PC-9 (cell line): ENCODE results near the gene DIP2C.

ENCODE experiments used
- EZH2 ChIP-seq: fragments of 200-600 bp; sonication (generic); IDR thresholded peaks from 2 replicates; pipeline ENCODE4 v1.8.0; 2017; ENCODE audit warnings: antibody characterized with exemption, low read depth
- TF ChIP-seq, protein P1 (sequence below): fragments of 200-600 bp; sonication (generic); conservative IDR thresholded peaks from 2 replicates; pipeline ENCODE4 v1.6.1; 2017; ENCODE audit warnings: mixed run types, antibody characterized with exemption, mild to moderate bottlenecking, moderate library complexity

DNA sequence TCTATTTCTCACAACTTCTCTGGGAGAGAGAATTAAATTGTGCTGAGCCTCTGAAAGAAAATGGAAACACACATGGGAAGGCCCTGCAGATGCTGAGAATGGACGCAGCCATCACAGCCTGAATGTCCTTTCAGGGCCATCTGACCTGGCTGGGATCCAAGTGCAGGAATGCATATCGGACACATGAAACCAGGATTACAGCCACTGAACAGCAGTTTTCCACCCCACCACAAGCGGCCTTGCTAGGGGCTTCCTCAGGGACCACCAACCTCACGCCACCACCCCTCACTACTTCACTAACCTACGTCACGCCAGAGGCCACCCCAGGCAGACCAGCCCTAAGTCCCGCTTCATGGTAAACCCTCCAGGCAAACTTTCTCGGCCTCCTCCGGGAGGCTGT, 103.3 kb downstream of the DIP2C start:
- no peak for TF ChIP-seq EZH2
- TF ChIP-seq, protein P1, sequence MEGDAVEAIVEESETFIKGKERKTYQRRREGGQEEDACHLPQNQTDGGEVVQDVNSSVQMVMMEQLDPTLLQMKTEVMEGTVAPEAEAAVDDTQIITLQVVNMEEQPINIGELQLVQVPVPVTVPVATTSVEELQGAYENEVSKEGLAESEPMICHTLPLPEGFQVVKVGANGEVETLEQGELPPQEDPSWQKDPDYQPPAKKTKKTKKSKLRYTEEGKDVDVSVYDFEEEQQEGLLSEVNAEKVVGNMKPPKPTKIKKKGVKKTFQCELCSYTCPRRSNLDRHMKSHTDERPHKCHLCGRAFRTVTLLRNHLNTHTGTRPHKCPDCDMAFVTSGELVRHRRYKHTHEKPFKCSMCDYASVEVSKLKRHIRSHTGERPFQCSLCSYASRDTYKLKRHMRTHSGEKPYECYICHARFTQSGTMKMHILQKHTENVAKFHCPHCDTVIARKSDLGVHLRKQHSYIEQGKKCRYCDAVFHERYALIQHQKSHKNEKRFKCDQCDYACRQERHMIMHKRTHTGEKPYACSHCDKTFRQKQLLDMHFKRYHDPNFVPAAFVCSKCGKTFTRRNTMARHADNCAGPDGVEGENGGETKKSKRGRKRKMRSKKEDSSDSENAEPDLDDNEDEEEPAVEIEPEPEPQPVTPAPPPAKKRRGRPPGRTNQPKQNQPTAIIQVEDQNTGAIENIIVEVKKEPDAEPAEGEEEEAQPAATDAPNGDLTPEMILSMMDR, result no peak
